IMR-90 (cell line): ENCODE data around the gene CTAG2. TPM values are rescaled to one million over a fixed set of nuclear protein-coding genes. Genes with fewer than 3 reads are reported as not detected.

ENCODE experiments used
- ATAC-seq: fragments of 200-7000 bp; cut with Tn5 transposase; 2 replicates; pipeline ENCODE4 v1.9.1; 2020; ENCODE audit warnings: low read depth, mild to moderate bottlenecking, moderate library complexity
- BruUV-seq: library from RNA; stranded (reverse); fragments of 400-500 nt; replicated peaks from 2 replicates; lab custom pipeline; 2021; lab: Mats Ljungman, UMichigan
- CTCF ChIA-PET: fragments of 300-600 bp; formaldehyde crosslinking; extraction: SDS; loops from one replicate; lab custom pipeline; 2021; ENCODE audit warnings: antibody characterized with exemption; lab: Yijun Ruan, JAX
- POLR2A ChIA-PET: fragments of 300-600 bp; sonication (Branson Sonifier 250); formaldehyde crosslinking; loops from one replicate; lab custom pipeline; 2022; ENCODE audit warnings: antibody characterized with exemption; ENCODE audit not compliant: unreplicated experiment; lab: Charles Lee
- DNase-seq: peaks from one replicate; pipeline ENCODE4 v3.0.0; 2013
- H2AFZ ChIP-seq: replicated peaks from 2 replicates; pipeline ENCODE3; 2013; ENCODE audit warnings: low read length, mild to moderate bottlenecking; ENCODE audit not compliant: poor library complexity
- H2AK5ac ChIP-seq: 2 replicates; pipeline ENCODE4 v1.6.1; 2013; ENCODE audit warnings: low read depth, low read length, inconsistent platforms
- H2AK9ac ChIP-seq: replicated peaks from 2 replicates; pipeline ENCODE3; 2013; ENCODE audit warnings: mild to moderate bottlenecking, low read depth, low read length, moderate library complexity; ENCODE audit not compliant: poor library complexity
- H2BK120ac ChIP-seq: 2 replicates; pipeline ENCODE4 v1.6.1; 2013; ENCODE audit warnings: low read depth, low read length, inconsistent platforms
- H2BK15ac ChIP-seq: 3 replicates; pipeline ENCODE4 v1.6.1; 2013; ENCODE audit warnings: low read depth, low read length, inconsistent platforms
- H2BK20ac ChIP-seq: 2 replicates; pipeline ENCODE4 v1.6.1; 2013; ENCODE audit warnings: low read depth, mild to moderate bottlenecking, inconsistent platforms, low read length, moderate library complexity
- H2BK5ac ChIP-seq: 2 replicates; pipeline ENCODE4 v1.6.1; 2013; ENCODE audit warnings: mild to moderate bottlenecking, low read depth, low read length, inconsistent platforms; ENCODE audit not compliant: poor library complexity, severe bottlenecking
- H3K14ac ChIP-seq: replicated peaks from 2 replicates; pipeline ENCODE4 v1.6.1; 2013; ENCODE audit warnings: low read depth, low read length, inconsistent platforms
- H3K18ac ChIP-seq: 2 replicates; pipeline ENCODE4 v1.6.1; 2013; ENCODE audit warnings: low read depth, low read length, control low read depth
- H3K23ac ChIP-seq: 2 replicates; pipeline ENCODE4 v1.6.1; 2013; ENCODE audit warnings: low read depth, low read length, inconsistent platforms
- H3K27ac ChIP-seq: 2 replicates; pipeline ENCODE4 v1.5.1; 2013; ENCODE audit warnings: mild to moderate bottlenecking, control low read depth, low read length; ENCODE audit not compliant: insufficient read depth
- H3K27me3 ChIP-seq: 2 replicates; pipeline ENCODE4 v1.6.1; 2013; ENCODE audit warnings: low read length; ENCODE audit not compliant: control insufficient read depth, insufficient read depth
- H3K36me3 ChIP-seq: 2 replicates; pipeline ENCODE4 v1.6.1; 2013; ENCODE audit warnings: low read length, mixed read lengths; ENCODE audit not compliant: control insufficient read depth, insufficient read depth
- H3K4ac ChIP-seq: 2 replicates; pipeline ENCODE4 v1.6.1; 2013; ENCODE audit warnings: low read depth, low read length, inconsistent platforms
- H3K4me1 ChIP-seq: 2 replicates; pipeline ENCODE4 v1.6.1; 2013; ENCODE audit warnings: low read length, mixed read lengths; ENCODE audit not compliant: control insufficient read depth, insufficient read depth
- H3K4me2 ChIP-seq: 2 replicates; pipeline ENCODE4 v1.6.1; 2013; ENCODE audit warnings: low read depth, mild to moderate bottlenecking, control low read depth, low read length, moderate library complexity
- H3K4me3 ChIP-seq: 2 replicates; pipeline ENCODE4 v1.5.1; 2013; ENCODE audit warnings: low read depth, mild to moderate bottlenecking, control low read depth, low read length, moderate library complexity; ENCODE audit not compliant: insufficient read depth
- H3K56ac ChIP-seq: 2 replicates; pipeline ENCODE4 v1.6.1; 2013; ENCODE audit warnings: low read length, inconsistent platforms; ENCODE audit not compliant: insufficient read depth; ENCODE audit errors: extremely low read depth
- H3K79me1 ChIP-seq, 2 experiments: 2 replicates each; pipeline ENCODE4 v1.6.1; 2013; ENCODE audit warnings: low read length in 2 of 2, inconsistent platforms in 1 of 2, low read depth in 1 of 2
- H3K9ac ChIP-seq: 2 replicates; pipeline ENCODE4 v1.6.1; 2013; ENCODE audit warnings: low read depth, low read length, control low read depth
- H3K9me1 ChIP-seq: 2 replicates; pipeline ENCODE4 v1.6.1; 2013; ENCODE audit warnings: low read length, inconsistent platforms; ENCODE audit not compliant: insufficient read depth
- H3K9me3 ChIP-seq: 2 replicates; pipeline ENCODE4 v1.6.1; 2013; ENCODE audit warnings: low read length; ENCODE audit not compliant: control insufficient read depth, insufficient read depth
- H4K20me1 ChIP-seq: 2 replicates; pipeline ENCODE4 v1.6.1; 2013; ENCODE audit warnings: low read length, inconsistent platforms; ENCODE audit not compliant: insufficient read depth
- H4K5ac ChIP-seq: 2 replicates; pipeline ENCODE4 v1.6.1; 2013; ENCODE audit warnings: mild to moderate bottlenecking, low read depth, low read length, control low read depth
- H4K8ac ChIP-seq, 2 experiments: 2 replicates each; pipeline ENCODE4 v1.6.1; 2013; ENCODE audit warnings: low read depth in 2 of 2, low read length in 2 of 2, control low read depth in 1 of 2, inconsistent platforms in 1 of 2
- H4K91ac ChIP-seq: 2 replicates; pipeline ENCODE4 v1.6.1; 2013; ENCODE audit warnings: low read depth, low read length, inconsistent platforms; ENCODE audit not compliant: insufficient read depth
- FOS ChIP-seq: fragments of 150-350 bp; IDR thresholded peaks from 2 replicates; pipeline ENCODE4 v1.6.1; 2016; ENCODE audit warnings: low read depth, low read length
- MAZ ChIP-seq: IDR thresholded peaks from 2 replicates; pipeline ENCODE4 v1.6.1; 2012; ENCODE audit warnings: low read depth, mild to moderate bottlenecking, low read length, improper control_type of control experiment, moderate library complexity, borderline replicate concordance
- USF2 ChIP-seq: fragments of 150-350 bp; IDR thresholded peaks from 2 replicates; pipeline ENCODE4 v1.6.1; 2017; ENCODE audit warnings: mild to moderate bottlenecking, antibody characterized with exemption, low read length, low read depth
- WGBS, 2 experiments: methylation state at CpG; one replicate each; pipeline versions ENCODE4 v1.1.5 to v1.1.7; 2013; ENCODE audit warnings: missing lambda C conversion rate in 2 of 2; ENCODE audit not compliant: insufficient read length in 1 of 2; ENCODE audit errors: extremely low coverage in 2 of 2; 5-methylcytosine and 5-hydroxymethylcytosine counted together
- dilution Hi-C: fragments of 300-500 bp; cut with HindIII; formaldehyde crosslinking; loops from one replicate; pipeline ENCODE4 v1.14.3; 2018; ENCODE audit warnings: low sequenced_read_pairs; ENCODE audit not compliant: unreplicated experiment
- in situ Hi-C: fragments of 300-500 bp; cut with MboI; formaldehyde crosslinking; loops from 3 replicates; pipeline ENCODE4 v1.14.3; 2019; ENCODE audit warnings: low sequenced_read_pairs, inconsistent platforms, mixed read lengths
- intact Hi-C: fragments of 100-400 bp; cut with micrococcal nuclease; formaldehyde crosslinking; loops from 2 replicates; pipeline ENCODE4 v1.10.0; 2022
- polyA plus RNA-seq, 3 experiments: library from polyadenylated mRNA; depleted of rRNA; stranded (reverse); fragments of >200 nt; gene quantifications; 2 replicates each; pipeline ENCODE4 v1.2.3, GENCODE V29; 2012; ENCODE audit warnings: low replicate concordance in 1 of 3
- total RNA-seq: library from RNA; depleted of rRNA; stranded (reverse); fragments of >200 nt; gene quantifications from 2 replicates; pipeline ENCODE4 v1.2.3, GENCODE V29; 2012
- TF ChIP-seq, protein P1 (sequence below): conservative IDR thresholded peaks from 2 replicates; pipeline ENCODE4 v1.5.1; 2012; ENCODE audit warnings: mild to moderate bottlenecking, low read depth, low read length, improper control_type of control experiment
- TF ChIP-seq, protein P2 (sequence below): fragments of 150-350 bp; IDR thresholded peaks from 2 replicates; pipeline ENCODE4 v1.6.1; 2016; ENCODE audit warnings: low read depth, mild to moderate bottlenecking, low read length, moderate library complexity, borderline replicate concordance

CTAG2 gene
- total and polyA plus RNA-seq, 2 of the 4 experiments (the other 2 are of a cell fraction) = 27.1 to 42.5 TPM

GRCh38 chrX:154603438-154604430 is 49.6 kb downstream of the CTAG2 start:
- no peak overlapping the region for H2BK120ac ChIP-seq
- peaks cover 5% of the 10 kb centered on the region for H3K27me3 ChIP-seq
- 72% methylated on average over 4 of the region's 13 CpGs; no CpG with 5 or more reads in 1 of the 2 experiments for WGBS, 2 experiments
- no TSS peak for BruUV-seq
- dilution Hi-C loops = no loop called here
- no peak overlapping the region for H4K8ac ChIP-seq
- H3K27ac ChIP-seq = no peak overlapping the region
- no peak overlapping the region for H4K5ac ChIP-seq
- no peaks in the 10 kb centered on the region for H3K79me1 ChIP-seq
- no peak overlapping the region for H3K4me2 ChIP-seq
- ATAC-seq (peak; percentile 60), DNase-seq (peak; percentile 57)
- H3K36me3 ChIP-seq = no peaks in the 10 kb centered on the region
- ChIA-PET POLR2A (no interaction called here), CTCF (no interaction called here)
- H2AK5ac ChIP-seq = no peak overlapping the region
- no peak overlapping the region for H3K4ac ChIP-seq
- no peak overlapping the region for H3K4me3 ChIP-seq
- intact Hi-C loops = no loop called here
- H3K9ac ChIP-seq = no peak overlapping the region
- H3K14ac ChIP-seq = no peak overlapping the region
- H3K4me1 ChIP-seq = no peaks in the 10 kb centered on the region; the same call in 1 of the 2 replicates
- H3K9me3 ChIP-seq = peaks cover 3% of the 10 kb centered on the region
- H2AFZ ChIP-seq = no peak overlapping the region
- H4K91ac ChIP-seq = no peak overlapping the region
- H3K9me1 ChIP-seq = no peaks in the 10 kb centered on the region
- H2BK20ac ChIP-seq = no peak overlapping the region
- H3K56ac ChIP-seq = no peak overlapping the region
- no peak overlapping the region for H3K18ac ChIP-seq
- H4K20me1 ChIP-seq = no peaks in the 10 kb centered on the region
- in situ Hi-C loops = no loop called here
- TF ChIP-seq MAZ = 0 out of 2 replicates have a peak, but pooled peaks have one; percentile 14
- TF ChIP-seq, protein P1, sequence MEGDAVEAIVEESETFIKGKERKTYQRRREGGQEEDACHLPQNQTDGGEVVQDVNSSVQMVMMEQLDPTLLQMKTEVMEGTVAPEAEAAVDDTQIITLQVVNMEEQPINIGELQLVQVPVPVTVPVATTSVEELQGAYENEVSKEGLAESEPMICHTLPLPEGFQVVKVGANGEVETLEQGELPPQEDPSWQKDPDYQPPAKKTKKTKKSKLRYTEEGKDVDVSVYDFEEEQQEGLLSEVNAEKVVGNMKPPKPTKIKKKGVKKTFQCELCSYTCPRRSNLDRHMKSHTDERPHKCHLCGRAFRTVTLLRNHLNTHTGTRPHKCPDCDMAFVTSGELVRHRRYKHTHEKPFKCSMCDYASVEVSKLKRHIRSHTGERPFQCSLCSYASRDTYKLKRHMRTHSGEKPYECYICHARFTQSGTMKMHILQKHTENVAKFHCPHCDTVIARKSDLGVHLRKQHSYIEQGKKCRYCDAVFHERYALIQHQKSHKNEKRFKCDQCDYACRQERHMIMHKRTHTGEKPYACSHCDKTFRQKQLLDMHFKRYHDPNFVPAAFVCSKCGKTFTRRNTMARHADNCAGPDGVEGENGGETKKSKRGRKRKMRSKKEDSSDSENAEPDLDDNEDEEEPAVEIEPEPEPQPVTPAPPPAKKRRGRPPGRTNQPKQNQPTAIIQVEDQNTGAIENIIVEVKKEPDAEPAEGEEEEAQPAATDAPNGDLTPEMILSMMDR = no peak
- TF ChIP-seq FOS = peak; percentile 24; the same call in 1 of the 2 replicates
- TF ChIP-seq, protein P2, sequence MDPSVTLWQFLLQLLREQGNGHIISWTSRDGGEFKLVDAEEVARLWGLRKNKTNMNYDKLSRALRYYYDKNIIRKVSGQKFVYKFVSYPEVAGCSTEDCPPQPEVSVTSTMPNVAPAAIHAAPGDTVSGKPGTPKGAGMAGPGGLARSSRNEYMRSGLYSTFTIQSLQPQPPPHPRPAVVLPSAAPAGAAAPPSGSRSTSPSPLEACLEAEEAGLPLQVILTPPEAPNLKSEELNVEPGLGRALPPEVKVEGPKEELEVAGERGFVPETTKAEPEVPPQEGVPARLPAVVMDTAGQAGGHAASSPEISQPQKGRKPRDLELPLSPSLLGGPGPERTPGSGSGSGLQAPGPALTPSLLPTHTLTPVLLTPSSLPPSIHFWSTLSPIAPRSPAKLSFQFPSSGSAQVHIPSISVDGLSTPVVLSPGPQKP = no peak
- no peak for TF ChIP-seq USF2
- no peak overlapping the region for H2BK5ac ChIP-seq
- H2AK9ac ChIP-seq = peak overlapping the region; percentile 39
- no peak overlapping the region for H3K23ac ChIP-seq
- no peak overlapping the region for H2BK15ac ChIP-seq
